H1 (cell line): Measurements from ENCODE around the gene ATXN1L. TPM values are rescaled to one million over a fixed set of nuclear protein-coding genes. Genes with fewer than 3 reads are reported as not detected.
A peak's percentile ranks its signal among the peaks of the same experiment; 100 is the strongest.

Experiments
- CTCF ChIA-PET: fragments of 300-600 bp; sonication (Branson Sonifier 250); formaldehyde crosslinking; loops from one replicate; lab custom pipeline; 2021; ENCODE audit not compliant: partially characterized antibody; lab: Charles Lee
- POLR2A ChIA-PET: fragments of 300-600 bp; sonication (Branson Sonifier 250); formaldehyde crosslinking; loops from one replicate; lab custom pipeline; 2021; ENCODE audit warnings: inconsistent platforms; ENCODE audit not compliant: partially characterized antibody; lab: Charles Lee
- DNase-seq, 2 experiments: peaks; one replicate each; pipeline versions ENCODE4 v3.0.0 to v3.0.0-alpha.2; 2010 to 2022; ENCODE audit warnings: low spot score in 2 of 2, low read depth in 1 of 2, mixed read lengths in 1 of 2
- FAIRE-seq: peaks from 2 replicates; lab custom pipeline; 2011; peaks lifted over from hg19 to GRCh38; lab: Jason Lieb, UNC
- H2AFZ ChIP-seq: 2 replicates; pipeline ENCODE4 v1.8.1; 2012; ENCODE audit warnings: low read length, inconsistent platforms
- H2AK5ac ChIP-seq: 2 replicates; pipeline ENCODE4 v1.6.1; 2013; ENCODE audit warnings: low read depth, low read length
- H2BK120ac ChIP-seq: replicated peaks from 2 replicates; pipeline ENCODE3; 2013; ENCODE audit warnings: low read depth, low read length, inconsistent platforms
- H2BK12ac ChIP-seq: 2 replicates; pipeline ENCODE4 v1.6.1; 2013; ENCODE audit warnings: low read depth, low read length
- H2BK15ac ChIP-seq: 2 replicates; pipeline ENCODE4 v1.6.1; 2013; ENCODE audit warnings: low read length
- H2BK20ac ChIP-seq: 2 replicates; pipeline ENCODE4 v1.6.1; 2013; ENCODE audit warnings: low read length
- H2BK5ac ChIP-seq: 2 replicates; pipeline ENCODE4 v1.6.1; 2013; ENCODE audit warnings: low read depth, low read length
- H3K14ac ChIP-seq: 2 replicates; pipeline ENCODE4 v1.6.1; 2013; ENCODE audit warnings: inconsistent platforms; ENCODE audit not compliant: insufficient read length
- H3K18ac ChIP-seq: 2 replicates; pipeline ENCODE4 v1.6.1; 2013; ENCODE audit warnings: low read length; ENCODE audit errors: extremely low read depth
- H3K23ac ChIP-seq: 2 replicates; pipeline ENCODE4 v1.6.1; 2013; ENCODE audit warnings: inconsistent platforms; ENCODE audit not compliant: insufficient read length
- H3K23me2 ChIP-seq: 2 replicates; pipeline ENCODE4 v1.6.1; 2013; ENCODE audit warnings: low read depth, low read length
- H3K27ac ChIP-seq: 2 replicates; pipeline ENCODE4 v1.6.1; 2011; ENCODE audit warnings: low read depth, low read length, inconsistent platforms
- H3K27me3 ChIP-seq, 4 experiments: replicated peaks in 1 of 4; 1 replicate in 1 of 4; 2 replicates in 3 of 4; pipeline versions ENCODE4 v1.6.1 to v1.8.1; 2011 to 2013; ENCODE audit warnings: low read length in 3 of 4, mild to moderate bottlenecking in 3 of 4, inconsistent platforms in 2 of 4, mixed read lengths in 2 of 4, moderate library complexity in 1 of 4; ENCODE audit not compliant: control insufficient read depth in 3 of 4, insufficient read depth in 3 of 4; ENCODE audit errors: extremely low read depth in 1 of 4
- H3K36me3 ChIP-seq, 4 experiments: 2 replicates each; pipeline versions ENCODE4 v1.6.1 to v1.8.1; 2011 to 2013; ENCODE audit warnings: mild to moderate bottlenecking in 4 of 4, low read length in 3 of 4, moderate library complexity in 2 of 4, control low read depth in 1 of 4, inconsistent platforms in 1 of 4; ENCODE audit not compliant: insufficient read depth in 4 of 4, control insufficient read depth in 2 of 4
- H3K4ac ChIP-seq: replicated peaks from 2 replicates; pipeline ENCODE3; 2013; ENCODE audit warnings: low read length, low read depth, mixed read lengths, inconsistent platforms; ENCODE audit not compliant: insufficient read length
- H3K4me1 ChIP-seq, 4 experiments: replicated peaks in 1 of 4; 1 replicate in 1 of 4; 2 replicates in 3 of 4; pipeline versions ENCODE4 v1.6.1 to v1.8.1; 2011 to 2013; ENCODE audit warnings: low read length in 3 of 4, inconsistent platforms in 2 of 4, mixed read lengths in 1 of 4; ENCODE audit not compliant: insufficient read depth in 4 of 4, control insufficient read depth in 3 of 4
- H3K4me2 ChIP-seq, 2 experiments: 2 replicates each; pipeline versions ENCODE4 v1.6.1 to v1.8.1; 2011 to 2013; ENCODE audit warnings: low read depth in 2 of 2, low read length in 2 of 2, control low read depth in 1 of 2, inconsistent platforms in 1 of 2, mild to moderate bottlenecking in 1 of 2; ENCODE audit not compliant: insufficient read depth in 1 of 2
- H3K4me3 ChIP-seq, 4 experiments: fragments of 200-600, 300-600 bp in 1 of 4; sonication (generic), shearing (Covaris generic), sonication (Bioruptor Twin) in 1 of 4; 2 replicates each; pipeline versions ENCODE4 v1.5.1 to v1.8.1; 2011 to 2016; ENCODE audit warnings: low read length in 4 of 4, low read depth in 3 of 4, control low read depth in 2 of 4, inconsistent platforms in 2 of 4, mild to moderate bottlenecking in 2 of 4, mixed read lengths in 1 of 4, moderate library complexity in 1 of 4; ENCODE audit not compliant: insufficient read depth in 2 of 4; ENCODE audit errors: extremely low read depth in 1 of 4
- H3K56ac ChIP-seq: replicated peaks from 2 replicates; pipeline ENCODE3; 2013; ENCODE audit warnings: low read depth, mild to moderate bottlenecking, mixed read lengths, low read length, inconsistent platforms; ENCODE audit not compliant: insufficient read length
- H3K79me1 ChIP-seq: 2 replicates; pipeline ENCODE4 v1.6.1; 2013; ENCODE audit warnings: low read depth, low read length, control low read depth
- H3K79me2 ChIP-seq, 2 experiments: 2 replicates each; pipeline versions ENCODE4 v1.6.1 to v1.8.1; 2012 to 2013; ENCODE audit warnings: low read length in 2 of 2, mild to moderate bottlenecking in 2 of 2, inconsistent platforms in 1 of 2; ENCODE audit not compliant: insufficient read depth in 2 of 2, control insufficient read depth in 1 of 2
- H3K9ac ChIP-seq, 4 experiments: replicated peaks in 1 of 4; 1 replicate in 1 of 4; 2 replicates in 3 of 4; pipeline versions ENCODE4 v1.6.1 to v1.8.1; 2011 to 2013; ENCODE audit warnings: low read depth in 3 of 4, low read length in 3 of 4, control low read depth in 2 of 4, mild to moderate bottlenecking in 2 of 4, moderate library complexity in 2 of 4, inconsistent platforms in 1 of 4; ENCODE audit errors: extremely low read depth in 1 of 4
- H3K9me3 ChIP-seq, 2 experiments: 2 replicates each; pipeline versions ENCODE4 v1.6.1 to v1.8.1; 2012 to 2013; ENCODE audit warnings: mild to moderate bottlenecking in 2 of 2, moderate library complexity in 2 of 2, control low read depth in 1 of 2, inconsistent platforms in 1 of 2, low read depth in 1 of 2, low read length in 1 of 2, mixed read lengths in 1 of 2; ENCODE audit not compliant: insufficient read depth in 2 of 2
- H4K20me1 ChIP-seq, 2 experiments: replicated peaks in 1 of 2; 2 replicates each; pipeline versions ENCODE3 to v1.8.1; 2011 to 2013; ENCODE audit warnings: inconsistent platforms in 2 of 2, low read length in 2 of 2, mild to moderate bottlenecking in 1 of 2; ENCODE audit not compliant: insufficient read depth in 2 of 2, control insufficient read depth in 1 of 2
- H4K5ac ChIP-seq: 2 replicates; pipeline ENCODE4 v1.6.1; 2013; ENCODE audit warnings: low read length, low read depth, mixed read lengths, inconsistent platforms; ENCODE audit not compliant: insufficient read length
- H4K8ac ChIP-seq: 2 replicates; pipeline ENCODE4 v1.8.0; 2013; ENCODE audit warnings: mild to moderate bottlenecking, moderate library complexity, low read length, inconsistent platforms; ENCODE audit not compliant: insufficient read depth; ENCODE audit errors: extremely low read depth
- H4K91ac ChIP-seq: replicated peaks from 2 replicates; pipeline ENCODE3; 2013; ENCODE audit warnings: low read length, mixed read lengths, inconsistent platforms; ENCODE audit not compliant: insufficient read length
- BCL11A ChIP-seq, 2 experiments: IDR thresholded peaks; one replicate each; pipeline ENCODE4 v1.6.1; 2011; ENCODE audit warnings: low read depth in 2 of 2, low read length in 2 of 2, mild to moderate bottlenecking in 2 of 2
- KDM4A ChIP-seq: IDR thresholded peaks from one replicate; pipeline ENCODE4 v1.7.1; 2012; ENCODE audit warnings: low read depth, mild to moderate bottlenecking, moderate library complexity, low read length, inconsistent platforms; ENCODE audit not compliant: severe bottlenecking
- MAFK ChIP-seq: IDR thresholded peaks from 2 replicates; pipeline ENCODE4 v1.6.1; 2012; ENCODE audit warnings: low read depth, mild to moderate bottlenecking, improper control_type of control experiment, low read length
- SP4 ChIP-seq: IDR thresholded peaks from 2 replicates; pipeline ENCODE4 v1.6.1; 2012; ENCODE audit warnings: low read length, inconsistent platforms
- TEAD4 ChIP-seq: IDR thresholded peaks from 2 replicates; pipeline ENCODE4 v1.6.1; 2012; ENCODE audit warnings: low read depth, low read length, inconsistent platforms, mixed read lengths
- ZNF274 ChIP-seq: IDR thresholded peaks from 2 replicates; pipeline ENCODE4 v1.7.0; 2012; ENCODE audit warnings: low read length, borderline replicate concordance; ENCODE audit errors: extremely low read depth
- WGBS, 2 experiments: shearing (Covaris generic) in 1 of 2; methylation state at CpG; one replicate each; pipeline versions ENCODE4 v1.1.6 to v1.1.7; 2013 to 2015; ENCODE audit warnings: low lambda C conversion rate in 2 of 2, mixed read lengths in 2 of 2, inconsistent platforms in 1 of 2, low coverage in 1 of 2, missing lambda C conversion rate in 1 of 2; ENCODE audit not compliant: insufficient replicate concordance in 2 of 2, insufficient coverage in 1 of 2, insufficient read length in 1 of 2; ENCODE audit errors: extremely low coverage in 1 of 2, missing lambda C conversion rate in 1 of 2; 5-methylcytosine and 5-hydroxymethylcytosine counted together
- polyA plus RNA-seq, 7 experiments: library from polyadenylated mRNA; depleted of rRNA in 3 of 7; stranded (reverse) in 5 of 7; unstranded in 2 of 7; fragments of >200 nt in 5 of 7; fragments of 200-250 nt in 2 of 7; gene quantifications; 1 replicate in 5 of 7; 2 replicates in 1 of 7; 4 replicates in 1 of 7; pipeline versions ENCODE4 v1.2.1 to v1.2.3, GENCODE V29; 2011 to 2013; ENCODE audit warnings: missing spikeins in 2 of 7, mixed read lengths in 2 of 7
- total RNA-seq: library from RNA; stranded (reverse); fragmentation: NEBNext Ultra II Directional; extraction: Animal tissue kit (Norgen Biotek cat#: 25700); gene quantifications from 2 replicates; pipeline ENCODE4 v1.2.1, GENCODE V29; 2021

Gene ATXN1L
- total and polyA plus RNA-seq, 2 of the 8 experiments (the other 6 are each of a cell fraction or from before 2014, with no cell fraction given) = 12.1 to 23.8 TPM

- POLR2A ChIA-PET = no interaction called here
- no peak overlapping the region for H4K5ac ChIP-seq
- no peak overlapping the region for H3K4ac ChIP-seq
- H4K8ac ChIP-seq = no peak overlapping the region
- no peak for DNase-seq
- no peak overlapping the region for H2AFZ ChIP-seq
- no peak overlapping the region for H3K23ac ChIP-seq
- H4K20me1 ChIP-seq = no peaks in the 10 kb centered on the region
- H3K4me2 ChIP-seq = no peak overlapping the region
- no peak overlapping the region for H3K4me3 ChIP-seq
- no peak overlapping the region for H3K56ac ChIP-seq
- no peak overlapping the region for H2AK5ac ChIP-seq
- peaks cover 0 to 3% (median 0%) of the 10 kb centered on the region in 4 experiments; a peak in 2 of 7 replicates for H3K4me1 ChIP-seq
- WGBS, 2 experiments = 75% methylated on average over 1 of the region's 1 CpG; no CpG with 5 or more reads in 1 of the 2 experiments
- no peak overlapping the region for H2BK20ac ChIP-seq
- CTCF ChIA-PET = no interaction called here
- H2BK15ac ChIP-seq = no peak overlapping the region
- no peak overlapping the region for H2BK5ac ChIP-seq
- peaks cover 13 to 78% of the 10 kb centered on the region in 2 experiments for H3K79me2 ChIP-seq
- no peak overlapping the region for H3K18ac ChIP-seq
- H3K23me2 ChIP-seq = peaks cover 4% of the 10 kb centered on the region
- no peaks in the 10 kb centered on the region for H3K27me3 ChIP-seq
- no peak overlapping the region for H3K9ac ChIP-seq
- no peak overlapping the region for H3K14ac ChIP-seq
- no peaks in the 10 kb centered on the region for H3K9me3 ChIP-seq
- no peak for FAIRE-seq
- H4K91ac ChIP-seq = no peak overlapping the region
- H2BK12ac ChIP-seq = no peak overlapping the region
- H3K79me1 ChIP-seq = peaks cover 3% of the 10 kb centered on the region; the same call in 1 of the 2 replicates
- no peak overlapping the region for H3K27ac ChIP-seq
- TF ChIP-seq ZNF274 (no peak), MAFK (peak; percentile 96), BCL11A (IDR thresholded peaks at IDR 0.05; ENCODE audit: low read depth in 2 of 2, low read length in 2 of 2) (no peak), KDM4A (no peak), SP4 (no peak), TEAD4 (no peak)
- TF ChIP-seq, all 59 proteins: peak for 1
- H2BK120ac ChIP-seq = no peak overlapping the region
- peaks cover 0 to 7% (median 0%) of the 10 kb centered on the region in 4 experiments; a peak in 1 of 8 replicates for H3K36me3 ChIP-seq
Observed at GRCh38 chr16:71803305-71803690, 42.5 kb upstream of the ATXN1L start.
